Smooth muscle cell of the brain vasculature (primary cell): ENCODE data around the gene TSPAN15.
"Not testable (repeated sequence)": the region's sequence is repeated elsewhere in the genome, so short reads cannot be mapped to it uniquely, and the experiment has no call there.

Source experiments
- DNase-seq: peaks from one replicate; pipeline ENCODE4 v3.0.0-alpha.2; 2012; ENCODE audit warnings: low read depth, low spot score

The TSPAN15 gene

DNA sequence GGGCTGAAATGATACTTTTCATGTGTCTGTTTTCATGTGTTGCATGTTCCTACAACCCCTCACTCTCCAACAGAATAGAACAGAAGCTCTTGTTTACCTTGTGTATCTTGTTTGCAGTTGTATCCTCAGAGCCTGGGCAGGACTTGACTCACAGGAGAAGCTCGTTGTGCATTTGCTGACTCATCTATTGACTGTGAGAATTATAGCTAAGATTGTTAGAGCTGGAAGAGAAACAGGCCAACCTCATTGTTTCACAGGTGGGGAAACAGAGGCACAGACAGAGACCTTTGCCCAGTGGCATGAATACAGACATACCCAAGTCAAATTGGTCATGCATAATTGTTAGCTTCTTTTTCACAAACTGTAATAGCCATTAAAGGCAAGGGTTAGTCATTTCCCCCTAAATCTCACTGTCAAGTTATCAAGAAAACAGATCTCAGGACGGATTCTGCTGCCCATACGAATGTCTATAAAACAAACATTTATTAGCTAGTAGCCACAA lies 4.6 kb upstream of the TSPAN15 start:
- peak; percentile 28 for DNase-seq

DNA sequence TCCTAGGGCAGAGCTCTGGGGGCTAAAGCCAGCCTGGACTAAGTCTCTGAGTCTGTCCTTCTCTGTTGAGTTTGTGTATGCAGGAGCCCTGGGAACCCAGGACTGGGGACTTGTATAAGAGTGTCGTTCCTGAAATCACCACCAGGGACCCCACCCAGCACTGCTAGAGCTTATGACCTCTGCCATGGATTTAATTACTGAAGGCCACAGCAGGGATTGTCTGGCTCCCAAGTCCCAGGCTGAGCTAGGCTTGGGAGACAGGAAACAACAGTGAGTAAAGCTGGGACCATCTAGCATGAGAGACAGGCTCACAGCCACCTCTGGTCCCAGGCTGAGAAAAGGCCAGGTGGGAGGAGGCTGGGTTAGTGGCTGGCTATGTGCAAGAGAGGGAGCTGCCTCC lies 1.4 kb upstream of the TSPAN15 start:
- no peak for DNase-seq

DNA sequence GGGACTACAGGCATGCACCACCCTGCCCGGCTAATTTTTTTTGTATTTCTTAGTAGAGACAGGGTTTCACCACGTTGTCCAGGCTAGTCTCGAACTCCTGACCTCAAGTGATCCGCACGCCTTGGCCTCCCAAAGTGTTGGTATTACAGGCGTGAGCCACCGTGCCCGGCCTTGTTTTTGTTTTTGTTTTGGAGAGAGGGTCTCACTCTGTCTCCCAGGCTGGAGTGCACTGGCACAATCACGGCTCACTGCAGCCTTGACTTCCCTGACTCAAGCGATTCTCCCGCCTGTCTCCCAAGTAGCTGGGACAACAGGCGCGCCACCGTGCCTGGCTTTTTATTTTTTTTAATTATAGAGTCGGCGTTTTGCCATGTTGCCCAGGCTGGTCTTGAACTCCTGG lies 870 bp upstream of the TSPAN15 start:
- DNase-seq: not testable (repeated sequence)

DNA sequence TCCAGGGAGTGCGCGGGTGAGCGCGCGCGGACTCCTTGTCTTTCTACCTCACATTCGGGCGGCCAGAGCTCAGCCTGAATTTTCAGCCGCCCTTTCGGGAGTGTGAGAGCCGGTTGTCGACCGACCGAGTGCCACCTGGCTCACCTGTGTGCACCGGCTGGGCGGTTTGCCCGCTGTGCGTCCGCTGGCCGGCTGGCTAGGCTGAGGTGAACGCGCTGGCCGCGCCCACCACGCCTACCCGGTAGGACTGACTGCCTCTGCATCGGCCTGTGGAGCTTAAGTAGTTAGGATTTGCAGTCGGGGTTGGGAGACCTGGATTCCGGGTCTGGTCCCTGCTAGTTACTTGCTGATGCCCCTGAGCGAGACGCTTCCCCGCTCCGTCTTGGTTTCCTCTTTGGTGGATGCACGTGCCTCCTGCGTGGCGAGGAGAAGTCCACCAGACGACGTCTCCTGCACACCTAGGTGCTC lies 553 bp downstream of the TSPAN15 start:
- DNase-seq: no peak

DNA sequence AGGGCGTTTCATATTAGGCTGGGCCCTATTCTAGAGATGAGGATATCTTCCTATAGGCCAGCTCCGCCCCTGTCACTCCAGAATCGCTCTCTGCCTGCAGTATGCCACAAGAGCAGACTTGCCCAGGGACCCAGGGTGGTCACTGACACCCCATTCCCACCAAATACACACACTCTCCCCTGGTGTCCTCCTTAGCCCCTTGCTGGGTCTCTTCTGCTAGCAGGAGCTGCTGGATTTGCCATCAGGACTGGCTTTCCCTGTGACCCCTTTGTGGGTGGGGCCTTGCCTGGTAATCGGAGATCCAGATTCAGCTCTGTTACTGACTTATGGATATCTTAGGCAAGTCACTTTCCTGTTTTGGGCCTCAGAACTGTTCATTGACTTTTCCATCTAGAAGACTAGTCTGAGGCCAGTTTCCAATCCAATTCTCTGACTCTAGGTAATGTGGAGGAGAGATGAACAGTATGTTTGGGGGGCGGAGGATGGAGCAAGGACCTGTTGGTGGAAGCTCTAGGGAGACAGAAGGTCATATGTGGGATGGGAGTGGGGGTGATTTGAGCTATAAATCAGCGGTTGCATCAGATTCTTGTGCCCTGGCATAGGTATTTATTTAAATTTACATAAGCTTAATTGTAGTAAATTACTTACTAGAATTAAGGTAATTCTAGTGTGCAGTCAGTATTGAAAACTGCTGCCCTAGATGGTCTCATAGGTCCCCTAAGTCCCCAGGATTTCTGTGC lies 1.6 kb downstream of the TSPAN15 start:
- DNase-seq: no peak

DNA sequence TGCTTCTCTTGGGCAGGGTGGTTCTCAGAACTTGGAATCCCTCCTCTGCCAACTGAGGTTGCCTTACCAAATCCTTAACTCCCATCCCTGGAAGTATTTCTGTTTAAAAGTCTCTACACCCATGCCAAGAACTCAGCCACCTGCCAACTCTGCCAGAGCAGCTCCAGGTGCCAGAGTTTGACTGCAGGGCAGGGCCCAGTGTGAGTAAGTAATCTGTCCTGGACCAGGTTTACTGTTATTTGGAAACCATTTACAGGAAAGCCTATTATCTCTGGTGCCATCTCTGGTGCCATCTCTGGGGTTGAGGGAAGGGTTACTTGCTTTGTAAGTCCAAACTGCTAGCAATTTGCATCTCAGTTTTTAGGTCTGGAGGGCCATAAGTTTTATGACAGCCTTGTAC lies 2.5 kb downstream of the TSPAN15 start:
- no peak for DNase-seq

DNA sequence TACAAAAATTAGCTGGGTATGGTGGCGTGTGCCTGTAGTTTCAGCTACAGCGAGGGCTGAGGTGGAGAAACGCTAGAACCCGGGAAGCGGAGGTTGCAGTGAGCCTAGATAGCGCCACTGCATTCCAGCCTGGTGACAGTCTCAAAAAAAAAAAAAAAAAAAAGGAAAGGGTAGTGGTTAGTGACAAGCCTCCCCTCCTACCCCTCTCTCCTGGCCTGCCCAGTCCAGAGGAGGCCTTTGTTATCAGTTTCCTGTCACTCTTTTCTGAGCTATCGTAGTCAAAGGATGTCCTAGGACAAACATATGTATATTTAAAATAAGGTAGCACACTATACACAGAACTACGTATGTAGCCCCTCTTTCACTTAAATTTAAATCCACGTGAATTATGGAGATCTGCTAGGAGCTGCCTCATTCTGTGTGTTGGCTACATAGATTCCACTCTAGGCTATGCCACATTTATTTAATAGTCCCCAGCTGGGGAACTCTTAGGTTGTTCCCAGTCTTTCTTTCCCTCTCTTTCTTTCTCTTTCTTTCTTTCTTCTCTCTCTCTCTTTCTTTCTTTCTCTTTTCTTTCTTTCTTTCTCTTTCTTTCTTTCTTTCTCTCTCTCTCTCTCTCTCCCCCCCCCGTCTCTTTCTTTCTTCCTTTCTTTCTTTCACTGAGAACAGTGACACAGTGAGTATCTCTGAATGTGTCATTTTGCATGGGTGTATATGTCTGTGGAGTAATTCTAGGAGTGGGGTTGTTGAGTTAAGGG lies 3.9 kb downstream of the TSPAN15 start:
- DNase-seq: no peak

DNA sequence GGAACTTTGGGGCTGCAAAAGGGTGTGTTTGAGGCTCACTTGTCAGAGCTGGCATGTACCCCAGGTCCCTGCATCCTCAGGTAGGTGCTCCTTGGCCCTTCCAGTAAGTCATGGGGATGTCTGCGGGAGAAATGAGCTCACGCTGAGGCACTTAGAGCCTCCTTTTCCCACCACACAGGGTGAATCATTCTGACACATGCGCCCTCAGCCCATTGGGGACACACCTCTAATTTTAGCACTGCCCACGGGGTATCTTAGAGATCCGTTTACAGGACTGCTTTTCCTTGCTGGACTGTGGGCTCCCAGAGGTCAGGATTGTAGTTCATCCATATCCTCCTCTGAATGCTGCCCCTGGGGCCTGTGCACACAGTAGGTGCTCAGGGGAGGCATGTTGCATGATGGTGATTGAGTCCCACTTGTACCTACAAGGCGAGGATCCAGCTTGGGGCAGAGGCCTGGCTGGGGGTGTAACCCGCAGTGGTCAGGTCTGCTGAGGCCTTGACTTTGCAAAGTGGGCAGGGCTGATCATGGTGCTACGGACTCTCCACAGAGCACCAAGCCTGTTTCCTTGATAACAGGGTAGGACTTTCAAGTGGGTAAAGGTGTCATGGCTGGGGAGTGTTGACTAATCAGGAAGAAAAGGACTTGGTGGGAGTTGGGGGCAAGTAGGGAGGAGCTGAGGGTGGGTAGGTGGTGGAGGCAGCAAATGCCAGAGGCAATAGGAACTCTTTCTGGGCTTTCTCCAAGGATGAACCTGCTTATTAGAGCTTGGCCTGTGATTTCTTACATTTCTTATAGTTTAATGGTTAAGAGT lies 5.8 kb downstream of the TSPAN15 start:
- DNase-seq: no peak

DNA sequence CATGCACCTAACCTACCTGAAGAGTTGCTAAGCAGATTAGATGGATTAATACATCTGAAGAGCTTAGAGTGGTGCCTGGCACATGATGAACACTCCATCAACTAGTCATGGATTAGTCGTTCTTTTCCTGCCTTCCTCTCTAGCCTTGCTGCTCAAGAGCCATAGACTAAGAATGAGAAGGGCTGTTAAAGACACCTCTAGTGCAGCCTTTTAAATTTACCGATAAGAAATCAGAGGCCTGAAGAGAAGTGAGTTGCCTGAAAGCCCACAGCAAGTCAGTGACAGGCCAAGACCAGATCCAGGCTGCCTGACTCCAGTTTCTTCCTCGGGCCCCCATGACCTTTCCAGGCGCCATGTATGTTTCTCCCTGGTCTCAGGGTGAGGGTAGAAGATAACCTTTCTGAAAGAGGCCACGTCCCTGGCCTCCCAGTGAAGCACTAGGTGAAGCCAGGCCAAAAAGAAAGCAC lies 6.5 kb downstream of the TSPAN15 start:
- DNase-seq: no peak

DNA sequence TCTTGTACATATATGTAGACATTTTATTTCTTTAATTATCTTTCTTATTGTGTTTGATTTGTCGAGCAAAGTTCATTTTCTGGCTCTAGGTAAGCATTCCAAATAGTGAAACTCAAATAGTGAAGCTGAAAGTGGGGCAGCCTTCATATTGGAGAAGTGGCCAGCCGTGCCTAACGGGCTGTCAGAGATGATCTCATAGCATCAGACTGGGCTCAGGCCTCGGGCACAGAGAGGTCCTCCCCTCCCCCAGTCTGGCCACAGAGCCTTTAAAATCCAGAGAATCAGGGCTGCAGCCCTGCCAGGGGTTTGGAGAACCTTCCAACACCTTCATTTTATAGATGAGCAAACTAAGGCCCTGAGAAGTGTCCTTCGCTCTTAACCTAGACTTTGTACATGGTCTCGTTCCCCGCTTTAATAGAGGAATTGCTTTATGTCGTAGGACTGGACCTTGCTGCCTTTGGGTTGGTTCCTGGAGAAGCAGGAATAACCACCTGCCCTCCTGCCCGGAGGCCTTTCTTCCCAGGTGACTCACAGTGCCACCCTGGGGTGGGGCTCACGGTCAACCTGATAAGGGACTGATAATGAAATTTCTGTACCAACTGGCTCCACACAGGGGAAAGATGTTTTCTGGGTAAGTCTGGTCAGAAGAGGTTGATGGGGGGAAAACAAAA lies 7.3 kb downstream of the TSPAN15 start:
- DNase-seq: no peak

DNA sequence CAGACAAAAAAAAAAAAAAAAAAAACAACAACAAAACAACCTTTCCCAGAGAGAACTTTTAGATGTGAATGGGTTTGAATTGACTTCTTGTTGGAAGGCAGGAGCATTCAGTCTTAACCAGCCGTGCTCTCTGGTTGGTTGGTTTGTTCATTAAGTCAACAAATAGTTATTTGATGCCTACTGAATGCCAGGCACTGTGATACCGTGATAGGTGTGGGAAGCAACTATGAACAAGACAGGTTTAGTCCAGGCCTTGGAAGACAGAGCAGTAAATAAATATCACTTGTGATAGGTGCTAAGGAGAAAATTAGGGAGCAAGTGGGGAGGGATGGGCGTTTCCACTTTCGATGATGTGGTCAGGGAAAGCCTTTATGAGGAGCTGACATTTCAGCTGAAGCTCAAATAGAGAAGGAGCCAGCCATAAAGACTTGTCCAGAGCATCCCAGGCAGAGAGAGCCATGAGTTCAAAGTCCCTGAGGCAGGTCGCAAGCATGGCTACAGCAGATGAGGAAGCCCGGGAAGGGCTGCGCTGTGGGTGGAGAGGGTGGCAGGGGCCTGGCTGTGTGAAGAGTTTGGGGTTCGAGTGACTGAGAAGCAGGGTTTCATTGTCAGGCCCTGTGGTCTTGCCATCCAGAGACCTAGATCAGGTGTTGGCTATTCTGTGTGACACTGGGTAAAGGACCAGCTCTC lies 8.0 kb downstream of the TSPAN15 start:
- no peak for DNase-seq

DNA sequence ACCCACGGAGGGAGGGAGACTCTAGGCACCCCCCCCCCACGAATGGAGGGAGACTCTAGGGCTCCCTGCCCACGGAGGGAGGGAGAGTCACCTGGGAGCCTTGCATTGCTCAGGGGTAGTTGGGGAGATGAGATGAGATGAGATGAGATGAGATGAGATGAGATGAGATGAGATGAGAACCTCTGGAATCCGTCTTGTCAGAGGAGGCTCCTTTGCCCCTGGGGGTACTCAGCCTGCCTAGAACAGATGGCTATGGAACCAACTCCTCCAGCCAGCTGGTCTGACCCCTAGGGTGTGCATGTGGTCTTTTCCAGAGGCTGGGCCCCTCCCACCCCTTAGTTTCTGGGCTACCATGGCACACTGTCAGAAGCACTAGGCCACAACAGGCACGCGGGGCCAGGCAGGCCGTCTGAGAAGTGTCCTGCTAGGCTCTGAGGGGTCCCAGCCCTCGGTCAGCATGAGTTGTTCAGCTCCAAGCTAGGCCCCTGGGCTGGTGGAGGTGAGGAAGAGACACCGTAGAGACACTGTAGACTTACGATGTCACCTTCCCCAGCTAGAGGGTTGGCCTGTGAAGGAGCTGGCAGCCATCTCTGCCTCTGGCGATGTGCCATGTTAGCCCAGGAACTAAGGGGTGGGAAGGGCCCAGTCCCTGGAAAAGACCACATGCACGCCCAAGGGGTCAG lies 8.8 kb downstream of the TSPAN15 start:
- DNase-seq: no peak

DNA sequence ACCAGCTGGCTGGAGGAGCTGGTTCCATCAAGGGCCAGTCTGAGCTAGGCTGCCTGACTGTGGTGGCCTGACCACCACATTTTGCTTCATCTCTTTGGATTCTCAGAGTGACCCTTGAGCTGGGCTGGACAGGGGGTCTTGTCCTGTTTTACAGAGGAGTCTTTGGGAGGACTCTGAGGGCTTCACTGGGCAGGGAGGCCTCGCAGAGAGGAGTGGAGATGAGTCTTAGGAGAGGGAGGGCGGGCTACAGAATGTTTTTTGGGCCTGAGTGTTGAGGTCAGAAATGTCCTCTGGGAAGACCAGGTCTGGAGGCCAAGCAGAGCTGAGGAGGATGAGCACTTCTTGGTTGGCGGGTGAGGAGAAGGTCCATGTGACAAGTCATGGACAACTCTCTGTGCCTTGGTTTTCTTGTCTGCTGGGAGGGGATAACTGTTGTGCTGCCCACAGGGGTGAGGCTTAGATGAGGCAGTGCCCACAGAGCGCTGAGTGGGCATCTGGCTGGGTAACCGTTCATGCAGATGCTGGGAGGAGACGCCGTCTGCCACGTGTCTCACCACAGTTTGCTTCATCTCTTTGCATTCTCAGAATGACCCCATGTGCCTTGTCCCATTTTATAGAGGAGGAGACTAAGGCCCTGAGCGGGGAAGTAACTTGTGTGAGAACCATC lies 9.4 kb downstream of the TSPAN15 start:
- no peak for DNase-seq

DNA sequence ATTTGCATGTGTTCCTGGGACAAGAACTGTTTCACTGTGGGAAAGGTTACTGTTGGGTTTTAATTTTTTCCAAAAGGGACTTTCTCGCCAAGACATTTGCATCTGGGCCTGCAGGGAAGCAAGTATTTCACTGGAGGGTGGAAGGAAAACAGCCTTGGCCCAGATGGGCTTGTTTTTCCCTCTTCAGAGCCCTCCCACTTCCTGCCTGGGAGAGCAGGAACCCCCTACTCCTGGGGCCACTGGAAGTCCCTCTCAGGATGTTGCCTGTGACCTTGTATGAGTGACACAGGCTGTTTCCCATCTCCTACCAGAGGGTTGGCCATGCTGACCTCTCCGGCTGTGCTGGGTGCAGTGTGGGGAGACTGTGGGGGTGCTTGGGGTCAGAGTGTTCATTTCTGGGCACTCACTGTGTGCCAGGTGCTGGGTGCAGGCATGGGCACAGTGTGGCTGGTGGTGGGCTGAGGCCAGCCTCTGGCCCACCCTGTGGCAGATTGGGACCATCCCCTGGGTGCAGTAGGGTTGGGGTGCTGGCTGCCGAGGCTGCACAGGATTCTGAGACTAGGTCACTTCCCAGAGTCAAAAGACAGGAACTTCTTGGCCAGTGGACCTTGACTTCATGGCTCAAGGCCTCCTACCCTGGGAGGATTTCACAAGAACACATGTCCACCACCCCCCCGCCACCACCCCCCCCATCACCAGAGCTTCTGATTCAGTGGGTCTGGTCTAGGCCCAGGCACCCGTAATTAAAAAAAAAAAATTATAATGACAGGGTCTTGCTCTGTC lies 10.2 kb downstream of the TSPAN15 start:
- DNase-seq: no peak

DNA sequence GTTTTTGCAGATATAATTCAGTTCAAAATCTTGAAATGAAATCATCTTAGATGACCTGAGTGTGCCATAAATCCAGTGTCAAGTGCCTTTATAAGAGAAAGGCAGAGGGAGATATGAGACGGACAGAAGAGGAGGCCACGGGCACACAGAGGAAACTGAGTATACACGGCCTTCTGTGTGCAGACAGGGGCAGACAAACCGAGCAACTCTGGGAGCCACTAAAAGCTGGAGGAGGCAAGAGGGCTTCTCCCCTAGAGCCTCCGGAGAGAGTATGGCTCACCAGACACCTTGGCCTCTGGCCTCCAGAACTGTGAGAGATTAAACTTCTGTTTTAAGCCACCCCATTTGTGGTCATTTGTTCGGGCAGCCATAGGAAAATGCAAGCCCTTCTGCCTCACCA lies 12.6 kb downstream of the TSPAN15 start:
- no peak for DNase-seq

DNA sequence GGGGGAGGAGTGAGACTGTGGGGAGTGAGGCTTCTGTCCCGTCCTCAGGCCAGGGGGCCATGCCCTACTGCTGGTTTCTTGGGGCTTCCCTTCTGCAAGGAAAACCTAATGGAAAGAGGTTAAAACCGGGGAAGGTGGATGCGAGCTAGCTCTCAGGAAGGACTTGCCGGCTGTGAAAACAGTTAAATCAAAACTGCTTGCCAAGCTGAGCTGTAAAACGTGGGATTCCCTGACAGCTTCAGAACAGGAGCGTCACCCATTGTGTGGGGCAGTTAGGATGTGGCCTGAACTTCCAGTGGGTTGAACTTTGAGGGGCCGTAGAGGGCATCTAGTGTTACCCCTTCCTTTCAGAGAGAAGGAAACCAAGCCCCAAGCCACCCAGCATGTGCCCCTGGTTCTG lies 13.1 kb downstream of the TSPAN15 start:
- DNase-seq: no peak

DNA sequence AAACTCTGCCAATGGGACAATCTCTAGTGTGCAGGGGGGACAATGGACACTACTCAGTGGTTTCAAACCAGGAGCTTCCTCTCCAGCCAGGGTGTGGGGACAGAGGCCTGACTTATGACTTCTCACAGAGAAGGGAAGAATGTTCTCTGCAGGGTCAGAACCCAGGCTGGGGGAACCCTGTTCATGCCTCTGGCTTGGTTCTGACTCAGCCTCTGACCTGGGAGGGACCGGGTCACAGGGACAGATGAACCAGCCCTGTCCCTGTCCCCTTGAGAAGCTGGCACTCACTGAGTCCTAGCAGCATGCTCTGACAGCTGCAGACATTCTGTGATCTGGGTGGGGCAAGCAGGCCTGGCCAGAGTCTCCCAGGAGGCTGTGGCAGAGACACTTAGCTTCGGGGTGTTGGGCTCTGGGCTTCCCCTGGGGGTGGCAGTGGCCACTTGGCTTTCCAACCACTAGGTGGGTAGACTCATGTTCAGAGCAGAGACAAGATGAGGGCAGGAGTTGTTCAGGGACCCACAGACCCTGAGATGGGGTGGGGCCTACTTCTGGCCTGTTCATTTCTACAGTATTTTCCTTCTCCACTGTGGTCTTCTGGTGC lies 13.6 kb downstream of the TSPAN15 start:
- DNase-seq: no peak

DNA sequence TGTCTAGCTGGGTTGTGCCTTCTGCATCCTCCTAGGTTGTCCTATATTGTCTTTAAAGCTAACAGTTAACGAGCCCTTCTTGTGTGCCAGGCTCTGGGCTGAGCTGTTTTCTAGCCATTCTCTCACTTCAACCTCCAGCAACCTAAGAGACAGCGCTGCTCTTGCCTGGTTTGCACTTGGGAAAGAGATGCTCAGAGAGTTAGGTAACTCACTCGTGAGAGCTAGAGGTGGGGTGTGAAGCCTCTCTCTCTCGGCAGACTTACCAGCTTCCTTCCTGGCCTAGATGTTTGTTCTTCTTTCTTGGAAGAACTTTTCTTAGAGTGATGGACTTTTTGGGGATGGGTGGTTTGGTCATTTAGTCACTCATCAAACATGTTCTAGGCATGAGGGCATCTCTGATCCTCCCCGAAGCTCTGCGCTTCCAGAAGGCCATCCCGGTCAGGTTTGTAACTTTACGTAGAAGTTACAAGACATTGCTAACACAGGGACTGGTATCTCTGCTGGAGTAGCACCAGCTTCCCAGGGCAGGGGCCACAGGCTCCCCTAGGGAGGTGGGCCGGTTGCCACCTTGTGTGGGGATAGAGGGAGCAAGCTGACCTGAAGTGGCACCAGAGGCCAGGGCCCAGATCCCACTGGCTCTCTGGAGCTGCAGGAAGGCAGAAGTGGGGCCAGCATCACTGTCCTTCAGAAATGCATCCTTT lies 14.3 kb downstream of the TSPAN15 start:
- DNase-seq: no peak
